ENCODE data around the gene PLEKHO2.

The PLEKHO2 gene

GRCh38 chr15:64912379-64913325 is 70.9 kb downstream of the PLEKHO2 start:
- no peak for ATAC-seq

GRCh38 chr15:64915518-64916227 is 74.0 kb downstream of the PLEKHO2 start:
- DNase-seq (no peak), ATAC-seq (no peak)

More at GRCh38 chr15:64912379-64913325, 70.9 kb downstream of the PLEKHO2 start:
- DNase-seq: no peak

GRCh38 chr15:64916365-64916764 is 74.7 kb downstream of the PLEKHO2 start:
- DNase-seq (no peak), ATAC-seq (no peak)

DNA sequence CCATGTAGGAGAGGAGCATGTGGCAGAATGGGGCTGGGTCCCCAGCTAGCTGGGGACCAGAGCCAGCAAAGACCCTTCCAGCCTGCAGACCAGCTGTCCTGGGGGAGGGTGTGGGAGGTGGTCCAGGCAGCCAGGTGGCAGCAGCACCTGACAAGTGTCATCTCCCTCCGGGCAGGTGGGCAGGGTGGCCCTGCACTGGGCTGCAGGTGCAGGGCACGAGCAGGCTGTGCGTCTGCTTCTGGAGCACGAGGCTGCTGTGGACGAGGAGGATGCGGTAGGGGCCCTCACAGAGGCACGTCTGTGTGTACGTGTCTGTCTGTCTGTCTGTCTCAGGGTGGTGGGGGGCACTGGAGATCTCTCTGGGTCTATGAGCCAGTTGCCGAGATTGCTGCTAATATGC is 75.5 kb downstream of the PLEKHO2 start:
- no peak for ATAC-seq
- DNase-seq: no peak
